ENCODE results near the gene APOBEC2.
A peak's percentile ranks its signal among the peaks of the same experiment; 100 is the strongest.

Gene APOBEC2

DNA sequence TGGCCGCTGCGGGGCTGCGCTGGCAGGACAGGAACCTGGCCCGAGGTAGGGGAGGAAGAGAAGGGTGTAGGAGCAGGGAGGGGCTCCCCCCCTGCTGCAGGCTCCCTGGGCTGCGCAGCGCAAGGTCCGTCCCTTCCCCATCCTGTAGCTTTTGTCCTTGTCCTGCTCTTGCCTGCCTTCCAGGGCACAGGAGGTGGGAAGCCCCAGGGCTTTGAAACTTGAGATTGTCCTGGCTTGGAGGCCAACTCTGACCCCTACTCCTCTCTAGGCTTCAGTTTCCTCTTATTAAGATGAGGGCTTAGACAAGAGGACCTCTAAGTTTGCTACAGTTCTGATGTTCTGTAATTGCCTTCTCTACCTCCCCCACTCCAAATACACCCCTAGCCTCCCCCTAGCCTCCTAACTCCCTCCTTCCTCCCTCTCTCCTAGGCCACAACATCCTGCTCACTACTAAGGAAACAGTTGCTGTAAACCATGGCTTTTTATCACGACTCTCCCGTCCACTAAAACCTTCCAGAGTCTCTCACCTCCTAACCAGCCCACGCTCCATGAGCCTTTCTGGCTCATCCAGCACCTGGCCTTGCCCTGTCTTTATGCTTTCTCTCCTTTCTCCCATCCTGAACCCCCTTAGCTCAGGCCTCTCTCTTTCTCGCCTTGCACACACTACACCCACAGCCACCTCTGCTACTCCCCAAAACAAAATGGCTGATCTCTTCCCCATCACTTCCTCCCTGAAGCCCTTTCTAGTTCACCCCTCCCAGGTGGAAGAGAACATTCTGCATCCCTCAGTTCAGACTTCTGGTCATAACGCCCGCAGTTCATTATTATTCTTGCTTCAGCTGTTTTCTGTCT, 24.2 kb upstream of the APOBEC2 start:
- H3K9ac ChIP-seq (ENCODE audit: insufficient read length, low read depth): peak overlapping the region; percentile 97
- no peaks in the 10 kb centered on the region for H3K27me3 ChIP-seq (ENCODE audit: insufficient read depth, insufficient read length)
- peak overlapping the region; percentile 75 for H3K4me3 ChIP-seq (ENCODE audit: insufficient read length, low read depth)
- no peak for DNase-seq (ENCODE audit: low read depth, low spot score)
- peaks cover 17% of the 10 kb centered on the region for H3K36me3 ChIP-seq (ENCODE audit: insufficient read depth, insufficient read length, low read length)
- H3K4me1 ChIP-seq (ENCODE audit: insufficient read depth, insufficient read length): no peaks in the 10 kb centered on the region
- H3K9me3 ChIP-seq (ENCODE audit: insufficient read depth, low read length): no peaks in the 10 kb centered on the region
- no peak for TF ChIP-seq ZNF274 (IDR thresholded peaks at IDR 0.05; ENCODE audit: low read depth, low read length)
- no peak for TF ChIP-seq YY1 (IDR thresholded peaks at IDR 0.05; ENCODE audit: insufficient read depth, insufficient read length)
- TF ChIP-seq SUZ12 (IDR thresholded peaks at IDR 0.05; ENCODE audit: extremely low read depth, insufficient read depth, insufficient read length): no peak

DNA sequence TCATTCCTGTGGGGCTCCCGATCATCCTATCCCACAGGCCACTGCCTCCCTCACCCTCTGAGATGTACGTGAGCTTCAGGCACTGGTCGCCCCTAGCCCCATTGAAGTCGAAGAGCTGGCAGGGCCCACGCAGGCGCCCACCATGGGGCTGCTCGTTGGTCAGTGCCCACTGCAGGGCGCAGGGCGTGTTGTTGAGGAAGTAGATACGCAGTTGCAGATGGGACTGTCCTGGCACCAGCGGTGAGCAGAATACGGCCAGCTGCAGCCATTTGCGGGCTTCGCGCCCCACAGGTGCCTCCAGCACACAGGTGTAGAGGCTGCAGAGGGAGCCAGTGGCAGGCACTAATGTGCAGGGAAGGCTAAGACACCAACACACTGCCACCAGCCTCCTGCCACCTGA, 20.2 kb upstream of the APOBEC2 start:
- Histone ChIP-seq H3K4me3 (ENCODE audit: insufficient read length, low read depth) (no peak overlapping the region), H3K4me1 (ENCODE audit: insufficient read depth, insufficient read length) (no peaks in the 10 kb centered on the region), H3K9ac (ENCODE audit: insufficient read length, low read depth) (no peak overlapping the region), H3K36me3 (ENCODE audit: insufficient read depth, insufficient read length, low read length) (no peaks in the 10 kb centered on the region), H3K27me3 (ENCODE audit: insufficient read depth, insufficient read length) (no peaks in the 10 kb centered on the region), H3K9me3 (ENCODE audit: insufficient read depth, low read length) (no peaks in the 10 kb centered on the region)
- TF ChIP-seq YY1 (IDR thresholded peaks at IDR 0.05; ENCODE audit: insufficient read depth, insufficient read length): no peak
- no peak for TF ChIP-seq ZNF274 (IDR thresholded peaks at IDR 0.05; ENCODE audit: low read depth, low read length)
- no peak for TF ChIP-seq SUZ12 (IDR thresholded peaks at IDR 0.05; ENCODE audit: extremely low read depth, insufficient read depth, insufficient read length)
- no peak for DNase-seq (ENCODE audit: low read depth, low spot score)

DNA sequence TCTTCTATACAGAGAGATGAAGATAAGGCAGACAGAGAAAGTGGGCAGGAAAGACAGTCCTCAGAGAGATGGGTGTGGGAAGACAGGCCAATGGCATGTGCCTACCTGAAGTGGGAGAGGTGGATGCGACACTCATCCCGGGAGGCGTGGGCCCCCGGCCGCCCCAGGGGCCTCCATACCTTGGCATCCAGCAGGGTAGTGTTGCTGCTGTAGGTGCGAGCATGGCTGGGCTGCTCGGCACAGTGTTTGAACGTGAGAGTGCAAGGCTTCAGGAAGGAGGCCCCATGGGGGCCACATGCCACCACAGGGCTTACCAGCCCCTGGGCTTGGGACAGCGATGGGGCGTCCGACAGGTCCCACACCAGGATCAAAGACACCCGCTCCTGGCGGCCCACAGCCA, 19.2 kb upstream of the APOBEC2 start:
- no peaks in the 10 kb centered on the region for H3K36me3 ChIP-seq (ENCODE audit: insufficient read depth, insufficient read length, low read length)
- no peak overlapping the region for H3K9ac ChIP-seq (ENCODE audit: insufficient read length, low read depth)
- H3K4me1 ChIP-seq (ENCODE audit: insufficient read depth, insufficient read length): no peaks in the 10 kb centered on the region
- DNase-seq (ENCODE audit: low read depth, low spot score): no peak
- H3K4me3 ChIP-seq (ENCODE audit: insufficient read length, low read depth): no peak overlapping the region
- no peaks in the 10 kb centered on the region for H3K9me3 ChIP-seq (ENCODE audit: insufficient read depth, low read length)
- H3K27me3 ChIP-seq (ENCODE audit: insufficient read depth, insufficient read length): no peaks in the 10 kb centered on the region
- TF ChIP-seq YY1 (IDR thresholded peaks at IDR 0.05; ENCODE audit: insufficient read depth, insufficient read length) (no peak), SUZ12 (IDR thresholded peaks at IDR 0.05; ENCODE audit: extremely low read depth, insufficient read depth, insufficient read length) (no peak), ZNF274 (IDR thresholded peaks at IDR 0.05; ENCODE audit: low read depth, low read length) (no peak)

DNA sequence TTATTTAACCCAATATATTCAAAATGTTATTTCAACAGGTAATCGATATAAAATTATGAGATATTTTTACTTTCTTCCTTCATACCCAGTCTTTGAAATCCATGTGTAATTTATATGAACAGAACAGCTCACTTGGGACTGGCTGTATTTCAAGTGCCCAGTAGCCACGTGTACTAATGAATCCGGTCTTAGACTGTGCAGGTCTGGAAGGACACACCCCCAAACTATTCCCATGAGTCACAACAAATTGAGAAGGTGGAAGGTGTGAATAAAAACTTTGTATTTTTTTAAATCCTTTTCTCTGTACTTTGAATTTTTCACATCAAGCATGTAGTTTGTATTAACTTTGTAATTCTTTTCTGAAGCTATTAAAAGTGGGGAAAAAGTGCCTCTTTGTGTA, 16.8 kb upstream of the APOBEC2 start:
- Histone ChIP-seq H3K9me3 (ENCODE audit: insufficient read depth, low read length) (no peaks in the 10 kb centered on the region), H3K4me1 (ENCODE audit: insufficient read depth, insufficient read length) (peaks cover 2% of the 10 kb centered on the region), H3K4me3 (ENCODE audit: insufficient read length, low read depth) (no peak overlapping the region), H3K9ac (ENCODE audit: insufficient read length, low read depth) (no peak overlapping the region), H3K36me3 (ENCODE audit: insufficient read depth, insufficient read length, low read length) (no peaks in the 10 kb centered on the region), H3K27me3 (ENCODE audit: insufficient read depth, insufficient read length) (no peaks in the 10 kb centered on the region)
- no peak for DNase-seq (ENCODE audit: low read depth, low spot score)
- TF ChIP-seq YY1 (IDR thresholded peaks at IDR 0.05; ENCODE audit: insufficient read depth, insufficient read length) (no peak), SUZ12 (IDR thresholded peaks at IDR 0.05; ENCODE audit: extremely low read depth, insufficient read depth, insufficient read length) (no peak)

DNA sequence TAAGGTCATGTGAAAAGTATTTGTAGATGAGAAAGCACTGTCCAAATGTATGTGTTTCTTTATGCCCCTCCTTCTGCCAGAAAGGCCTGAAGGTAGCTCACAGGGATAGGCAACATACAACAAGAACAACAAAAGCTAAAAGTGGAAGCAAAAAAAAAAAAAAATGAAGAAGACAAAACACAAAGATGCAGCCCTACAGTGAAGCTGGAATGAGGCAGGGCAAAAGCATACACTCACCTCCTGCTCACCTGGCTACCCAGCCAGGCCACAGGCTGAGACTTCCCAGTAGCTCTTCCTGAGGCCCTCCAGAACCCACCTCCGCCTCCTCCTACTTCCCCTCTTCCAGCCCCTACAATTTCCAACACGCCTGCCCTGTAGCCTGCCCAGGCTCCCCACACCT, 16.4 kb upstream of the APOBEC2 start:
- DNase-seq (ENCODE audit: low read depth, low spot score): no peak
- H3K9ac ChIP-seq (ENCODE audit: insufficient read length, low read depth): no peak overlapping the region
- no peak overlapping the region for H3K4me3 ChIP-seq (ENCODE audit: insufficient read length, low read depth)
- H3K9me3 ChIP-seq (ENCODE audit: insufficient read depth, low read length): no peaks in the 10 kb centered on the region
- no peaks in the 10 kb centered on the region for H3K36me3 ChIP-seq (ENCODE audit: insufficient read depth, insufficient read length, low read length)
- TF ChIP-seq ZNF274 (IDR thresholded peaks at IDR 0.05; ENCODE audit: low read depth, low read length) (no peak), SUZ12 (IDR thresholded peaks at IDR 0.05; ENCODE audit: extremely low read depth, insufficient read depth, insufficient read length) (no peak), YY1 (IDR thresholded peaks at IDR 0.05; ENCODE audit: insufficient read depth, insufficient read length) (no peak)
- H3K4me1 ChIP-seq (ENCODE audit: insufficient read depth, insufficient read length): peaks cover 2% of the 10 kb centered on the region
- H3K27me3 ChIP-seq (ENCODE audit: insufficient read depth, insufficient read length): no peaks in the 10 kb centered on the region

GRCh38 chr6:41037107-41037900, 15.7 kb upstream of the APOBEC2 start:
- Histone ChIP-seq H3K9me3 (ENCODE audit: insufficient read depth, low read length) (no peaks in the 10 kb centered on the region), H3K4me1 (ENCODE audit: insufficient read depth, insufficient read length) (peaks cover 2% of the 10 kb centered on the region), H3K36me3 (ENCODE audit: insufficient read depth, insufficient read length, low read length) (no peaks in the 10 kb centered on the region), H3K9ac (ENCODE audit: insufficient read length, low read depth) (no peak overlapping the region), H3K27me3 (ENCODE audit: insufficient read depth, insufficient read length) (no peaks in the 10 kb centered on the region), H3K4me3 (ENCODE audit: insufficient read length, low read depth) (no peak overlapping the region)
- no peak for DNase-seq (ENCODE audit: low read depth, low spot score)
- TF ChIP-seq SUZ12 (IDR thresholded peaks at IDR 0.05; ENCODE audit: extremely low read depth, insufficient read depth, insufficient read length) (no peak), ZNF274 (IDR thresholded peaks at IDR 0.05; ENCODE audit: low read depth, low read length) (no peak), YY1 (IDR thresholded peaks at IDR 0.05; ENCODE audit: insufficient read depth, insufficient read length) (no peak)

DNA sequence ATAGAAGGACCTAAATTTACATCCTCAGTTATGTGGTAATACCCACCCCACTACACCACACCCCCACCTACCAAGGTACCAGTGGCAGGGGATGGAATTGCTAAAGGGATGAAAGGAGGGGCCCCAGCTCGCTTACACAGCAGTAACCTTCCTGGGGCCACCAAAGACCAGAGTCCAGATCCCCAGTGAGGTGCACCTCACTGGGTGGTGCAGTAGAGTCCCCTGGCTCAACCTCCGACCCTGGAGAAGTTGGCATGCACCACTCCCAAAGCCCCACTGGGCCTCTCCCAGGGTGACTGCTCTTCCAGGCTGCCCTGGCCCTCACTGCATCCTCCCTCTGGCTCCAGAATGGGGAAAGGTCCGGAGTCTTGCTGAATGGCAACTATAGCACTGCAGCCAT, 14.8 kb upstream of the APOBEC2 start:
- Histone ChIP-seq H3K4me3 (ENCODE audit: insufficient read length, low read depth) (no peak overlapping the region), H3K4me1 (ENCODE audit: insufficient read depth, insufficient read length) (peaks cover 2% of the 10 kb centered on the region), H3K27me3 (ENCODE audit: insufficient read depth, insufficient read length) (no peaks in the 10 kb centered on the region), H3K9ac (ENCODE audit: insufficient read length, low read depth) (no peak overlapping the region), H3K36me3 (ENCODE audit: insufficient read depth, insufficient read length, low read length) (no peaks in the 10 kb centered on the region), H3K9me3 (ENCODE audit: insufficient read depth, low read length) (no peaks in the 10 kb centered on the region)
- DNase-seq (ENCODE audit: low read depth, low spot score): no peak
- no peak for TF ChIP-seq YY1 (IDR thresholded peaks at IDR 0.05; ENCODE audit: insufficient read depth, insufficient read length)
- no peak for TF ChIP-seq SUZ12 (IDR thresholded peaks at IDR 0.05; ENCODE audit: extremely low read depth, insufficient read depth, insufficient read length)
- TF ChIP-seq ZNF274 (IDR thresholded peaks at IDR 0.05; ENCODE audit: low read depth, low read length): no peak
